Spleen (tissue), 11 donors: Measurements from ENCODE around the gene HPCAL1. TPM values are rescaled to one million over a fixed set of nuclear protein-coding genes. Genes with fewer than 3 reads are reported as not detected.

Experiments used
- DNase-seq: peaks from one replicate; pipeline ENCODE4 v3.0.0-alpha.2; 2020
- H3K27ac ChIP-seq, 8 donors: fragments of 200-600 bp; sonication (generic) in 7 of 8; 1 replicate in 4 of 8; 2 replicates in 4 of 8; pipeline versions ENCODE4 v1.5.0 to v1.8.0; 2016 to 2021; ENCODE audit warnings: inconsistent platforms in 4 of 8, mild to moderate bottlenecking in 4 of 8, moderate library complexity in 1 of 8
- H3K27me3 ChIP-seq, 7 donors: fragments of 200-600 bp; sonication (generic) in 6 of 7; replicated peaks in 1 of 7; 1 replicate in 4 of 7; 2 replicates in 3 of 7; pipeline versions ENCODE4 v1.5.0 to v1.8.0; 2016 to 2021; ENCODE audit warnings: inconsistent platforms in 3 of 7, mild to moderate bottlenecking in 1 of 7
- H3K36me3 ChIP-seq, 6 donors: fragments of 200-600 bp; sonication (generic) in 5 of 6; 1 replicate in 4 of 6; 2 replicates in 2 of 6; pipeline versions ENCODE4 v1.5.0 to v1.8.0; 2016 to 2021; ENCODE audit warnings: inconsistent platforms in 2 of 6
- H3K4me1 ChIP-seq, 6 donors: fragments of 200-600 bp; sonication (generic) in 5 of 6; 1 replicate in 3 of 6; 2 replicates in 3 of 6; pipeline versions ENCODE4 v1.5.0 to v1.8.0; 2016 to 2021; ENCODE audit warnings: inconsistent platforms in 3 of 6
- H3K4me3 ChIP-seq, 8 donors: fragments of 200-600 bp; sonication (generic) in 7 of 8; 1 replicate in 4 of 8; 2 replicates in 4 of 8; pipeline versions ENCODE4 v1.5.0 to v1.8.0; 2016 to 2021; ENCODE audit warnings: inconsistent platforms in 4 of 8, mild to moderate bottlenecking in 4 of 8, moderate library complexity in 2 of 8
- H3K9me3 ChIP-seq, 8 donors: fragments of 200-600 bp; sonication (generic) in 7 of 8; 1 replicate in 4 of 8; 2 replicates in 4 of 8; pipeline versions ENCODE4 v1.5.0 to v1.8.0; 2016 to 2021; ENCODE audit warnings: inconsistent platforms in 4 of 8
- CTCF ChIP-seq, 11 experiments: fragments of 200-600 bp in 7 of 11; fragments of 450-650 bp in 4 of 11; sonication (generic) in 4 of 11; IDR thresholded peaks in 8 of 11; conservative IDR thresholded peaks in 3 of 11; 1 replicate in 7 of 11; 2 replicates in 4 of 11; pipeline versions ENCODE4 v1.4.0 to v1.8.0; 2016 to 2021; ENCODE audit warnings: antibody characterized with exemption in 11 of 11, inconsistent platforms in 4 of 11, mild to moderate bottlenecking in 1 of 11
- POLR2A ChIP-seq, 3 donors: fragments of 450-650 bp; IDR thresholded peaks; one replicate each; pipeline ENCODE4 v1.5.1; 2017; ENCODE audit warnings: antibody characterized with exemption in 3 of 3, mild to moderate bottlenecking in 1 of 3
- POLR2AphosphoS5 ChIP-seq, 3 donors: sonication (generic); formaldehyde crosslinking; IDR thresholded peaks; one replicate each; pipeline ENCODE4 v1.5.1; 2017; ENCODE audit warnings: antibody characterized with exemption in 3 of 3
- WGBS, 5 donors: extraction: QIAGEN DNeasy Blood & Tissue Kit in 3 of 5; methylation state at CpG; one replicate each; pipeline versions ENCODE4 v1.1.5 to v1.1.7; 2013 to 2018; 5-methylcytosine and 5-hydroxymethylcytosine counted together
- intact Hi-C: fragments of 100-400 bp; cut with DNase I; formaldehyde crosslinking; loops from one replicate; pipeline ENCODE4 v1.15.0; 2023; ENCODE audit warnings: low total_unique reads
- polyA plus RNA-seq, 3 donors: library from polyadenylated mRNA; stranded (reverse); fragments of 200-250 nt; gene quantifications; one replicate each; pipeline ENCODE4 v1.2.1, GENCODE V29; 2013
- total RNA-seq, 7 donors: library from RNA; depleted of rRNA in 3 of 7; stranded (reverse); fragments of >200 nt in 3 of 7; fragmentation: NEBNext Ultra II Directional in 4 of 7; extraction: Animal tissue kit (Norgen Biotek cat#: 25700) in 4 of 7; gene quantifications; one replicate each; pipeline versions ENCODE4 v1.1.0 to v1.2.1, GENCODE V29; 2016 to 2021
- donor health status: healthy with polysubstance abuse.
- donor health status: DM: no; HTN: no; CAD: no; lungs with moderate emphysema.
- donor health status: DM: no; HTN: no; CAD: no.
- donor health status: Bipolar disorder and iron deficiency.
- donor health status: healthy.
- donor health status: DM: no; HTN: no; CAD: no.
- donor health status: DM: yes; HTN: yes; CAD: no.

The HPCAL1 gene
- total and polyA plus RNA-seq, 10 donors, result 41.9 to 80.6 (median 57.7) TPM

GRCh38 chr2:10357193-10358169, 54.8 kb downstream of the HPCAL1 start:
- intact Hi-C loops, result no loop called here
- 86 to 93% (median 91%) methylated on average over 24 of the region's 24 CpGs for WGBS, 5 donors

DNA sequence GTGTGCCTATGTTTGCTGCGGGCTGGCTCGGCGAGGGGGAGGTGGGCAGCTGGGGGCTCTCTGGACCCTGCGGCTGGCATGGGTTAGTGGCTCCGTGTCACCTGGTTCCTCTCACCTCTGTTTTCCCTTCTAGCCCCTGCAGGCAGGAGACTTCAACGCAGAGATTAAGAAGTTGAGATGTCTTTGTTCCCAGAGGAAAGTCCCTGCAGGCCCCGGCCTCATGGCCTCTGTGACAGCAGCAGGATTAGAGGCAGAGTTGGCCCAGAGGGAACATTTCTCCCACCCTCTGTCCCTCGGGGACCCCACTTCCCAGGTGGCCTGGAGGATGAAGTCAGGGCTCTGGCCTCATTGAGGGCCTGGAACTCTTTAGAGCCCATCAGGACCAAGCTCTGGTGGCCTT, 56.5 kb downstream of the HPCAL1 start:
- no peak for TF ChIP-seq CTCF (IDR thresholded peaks at IDR 0.05 in 8 of 11, conservative IDR thresholded peaks at IDR 0.05 in 3 of 11)
- no peak for TF ChIP-seq POLR2A (IDR thresholded peaks at IDR 0.05)
- TF ChIP-seq POLR2AphosphoS5 (IDR thresholded peaks at IDR 0.05), result no peak
- Histone ChIP-seq H3K36me3 (peaks cover 0 to 36% (median 12%) of the 10 kb centered on the region in 6 donors), H3K4me3 (no peak overlapping the region), H3K27ac (no peak overlapping the region), H3K27me3 (no peaks in the 10 kb centered on the region), H3K9me3 (no peaks in the 10 kb centered on the region), H3K4me1 (peaks cover 0 to 56% (median 7%) of the 10 kb centered on the region in 6 donors)
- DNase-seq, result no peak
- 85 to 98% (median 94%) methylated on average over 8 of the region's 8 CpGs for WGBS, 5 donors
- intact Hi-C loops, result no loop called here

More at GRCh38 chr2:10357193-10358169, 54.8 kb downstream of the HPCAL1 start:
- DNase-seq, result no peak
- Histone ChIP-seq H3K36me3 (peaks cover 0 to 42% (median 12%) of the 10 kb centered on the region in 6 donors), H3K27me3 (no peaks in the 10 kb centered on the region), H3K27ac (no peak overlapping the region), H3K4me1 (peaks cover 0 to 39% (median 2%) of the 10 kb centered on the region in 6 donors), H3K9me3 (no peaks in the 10 kb centered on the region), H3K4me3 (no peak overlapping the region)
- TF ChIP-seq CTCF (IDR thresholded peaks at IDR 0.05 in 8 of 11, conservative IDR thresholded peaks at IDR 0.05 in 3 of 11), result no peak
- no peak for TF ChIP-seq POLR2A (IDR thresholded peaks at IDR 0.05)
- TF ChIP-seq POLR2AphosphoS5 (IDR thresholded peaks at IDR 0.05), result no peak

DNA sequence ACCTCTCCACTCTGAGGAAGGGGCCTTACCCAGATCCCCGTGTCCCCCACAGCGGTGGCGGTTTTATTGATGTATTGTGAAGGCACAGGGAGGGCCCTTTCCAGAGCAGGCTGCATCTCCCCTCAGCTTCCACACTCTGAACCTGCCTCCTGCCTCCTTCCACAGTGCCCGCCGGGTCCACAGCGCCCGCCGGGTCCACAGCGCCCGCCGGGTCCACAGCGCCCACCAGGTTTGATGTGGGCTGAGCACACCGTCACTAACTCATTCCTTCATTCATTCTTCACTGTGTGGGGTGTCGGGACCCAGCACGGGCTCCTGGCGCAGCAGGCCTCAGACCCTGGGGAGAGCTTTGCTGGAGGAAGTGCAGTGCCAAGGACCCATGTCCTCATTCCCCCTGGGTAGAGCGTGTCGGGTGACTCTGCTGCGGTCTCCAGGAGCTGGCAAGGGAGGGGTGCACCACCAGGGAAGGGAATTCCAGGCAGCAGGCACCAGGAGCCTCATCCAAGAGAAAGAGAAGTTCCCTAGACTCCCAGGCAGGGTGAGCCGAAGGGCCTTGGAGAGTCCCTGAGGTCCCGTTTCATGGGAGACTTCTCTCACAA, 57.1 kb downstream of the HPCAL1 start:
- Histone ChIP-seq H3K4me1 (peaks cover 0 to 59% (median 7%) of the 10 kb centered on the region in 6 donors), H3K36me3 (peaks cover 0 to 30% (median 12%) of the 10 kb centered on the region in 6 donors), H3K4me3 (no peak overlapping the region), H3K9me3 (no peaks in the 10 kb centered on the region), H3K27me3 (no peaks in the 10 kb centered on the region), H3K27ac (no peak overlapping the region)
- 87 to 95% (median 93%) methylated on average over 21 of the region's 21 CpGs for WGBS, 5 donors
- TF ChIP-seq CTCF (IDR thresholded peaks at IDR 0.05 in 8 of 11, conservative IDR thresholded peaks at IDR 0.05 in 3 of 11) (no peak), POLR2AphosphoS5 (IDR thresholded peaks at IDR 0.05) (peak in 1 of 3 donors; percentile 11)
- intact Hi-C loops, result no loop called here
- DNase-seq, result no peak

GRCh38 chr2:10360460-10360849, 57.8 kb downstream of the HPCAL1 start:
- no peak overlapping the region for H3K4me3 ChIP-seq
- TF ChIP-seq CTCF (IDR thresholded peaks at IDR 0.05 in 8 of 11, conservative IDR thresholded peaks at IDR 0.05 in 3 of 11) (no peak), POLR2A (IDR thresholded peaks at IDR 0.05) (no peak), POLR2AphosphoS5 (IDR thresholded peaks at IDR 0.05) (no peak)

More at GRCh38 chr2:10360460-10360849, 57.8 kb downstream of the HPCAL1 start:
- peaks cover 0 to 65% (median 7%) of the 10 kb centered on the region in 6 donors for H3K4me1 ChIP-seq
- DNase-seq, result no peak
- no peaks in the 10 kb centered on the region for H3K27me3 ChIP-seq
- H3K9me3 ChIP-seq, result no peaks in the 10 kb centered on the region
- intact Hi-C loops, result no loop called here
- H3K36me3 ChIP-seq, result peaks cover 0 to 29% (median 12%) of the 10 kb centered on the region in 6 donors
- WGBS, 5 donors, result 86 to 98% (median 94%) methylated on average over 8 of the region's 8 CpGs
- H3K27ac ChIP-seq, result no peak overlapping the region
